HEK293 (cell line): Measurements from ENCODE around the gene TADA2B.

ENCODE experiments used
- CTCF ChIA-PET: fragments of 350-600 bp; formaldehyde crosslinking; extraction: SDS; loops from one replicate; lab custom pipeline; 2021; ENCODE audit warnings: antibody characterized with exemption; lab: Yijun Ruan, JAX
- POLR2A ChIA-PET: fragments of 300-600 bp; formaldehyde crosslinking; extraction: SDS; loops from one replicate; lab custom pipeline; 2020; ENCODE audit warnings: antibody characterized with exemption, inconsistent platforms; lab: Yijun Ruan, JAX
- H3K27ac ChIP-seq: fragments of 200-500 bp; sonication (Bioruptor generic); 2 replicates; pipeline ENCODE4 v1.5.1; 2014; ENCODE audit warnings: low read depth, low read length, control low read depth, inconsistent platforms; ENCODE audit errors: extremely low read depth
- H3K36me3 ChIP-seq, 2 experiments: fragments of 200-500 bp in 1 of 2; sonication (Bioruptor generic) in 1 of 2; 1 replicate in 1 of 2; 2 replicates in 1 of 2; pipeline ENCODE4 v1.5.1; 2014 to 2017; ENCODE audit warnings: inconsistent platforms in 2 of 2, low read length in 2 of 2; ENCODE audit not compliant: control insufficient read depth in 2 of 2, insufficient read depth in 1 of 2
- H3K4me1 ChIP-seq: fragments of 200-500 bp; sonication (Bioruptor generic); 2 replicates; pipeline ENCODE4 v1.5.1; 2014; ENCODE audit warnings: mild to moderate bottlenecking, low read length, inconsistent platforms; ENCODE audit not compliant: control insufficient read depth, insufficient read depth
- H3K4me3 ChIP-seq: 2 replicates; pipeline ENCODE4 v1.5.1; 2011; ENCODE audit warnings: low read depth, mild to moderate bottlenecking, control low read depth, low read length, moderate library complexity
- H3K9me3 ChIP-seq: fragments of 200-500 bp; sonication (Bioruptor generic); 2 replicates; pipeline ENCODE4 v1.5.1; 2014; ENCODE audit warnings: low read depth, low read length, inconsistent platforms; ENCODE audit not compliant: control insufficient read depth, insufficient read depth
- BCL11B ChIP-seq: fragments of 450-650 bp; formaldehyde crosslinking; IDR thresholded peaks from 2 replicates; pipeline ENCODE4 v1.5.1; 2016; ENCODE audit warnings: low read depth, missing biosample characterization, missing genetic modification characterization
- EGR2 ChIP-seq: fragments of 450-650 bp; formaldehyde crosslinking; IDR thresholded peaks from 2 replicates; pipeline ENCODE4 v1.5.1; 2016; ENCODE audit warnings: low read depth, missing biosample characterization, missing genetic modification characterization
- GLIS2 ChIP-seq: fragments of 450-650 bp; formaldehyde crosslinking; IDR thresholded peaks from 2 replicates; pipeline ENCODE4 v1.5.1; 2016; ENCODE audit warnings: missing biosample characterization, missing genetic modification characterization
- PRDM10 ChIP-seq: fragments of 450-650 bp; formaldehyde crosslinking; IDR thresholded peaks from 2 replicates; pipeline ENCODE4 v1.5.1; 2016; ENCODE audit warnings: missing biosample characterization, missing genetic modification characterization
- ZEB2 ChIP-seq: fragments of 450-650 bp; formaldehyde crosslinking; IDR thresholded peaks from 2 replicates; pipeline ENCODE4 v1.5.1; 2016; ENCODE audit warnings: missing biosample characterization, missing genetic modification characterization
- ZFHX2 ChIP-seq: fragments of 450-650 bp; formaldehyde crosslinking; conservative IDR thresholded peaks from 2 replicates; pipeline ENCODE4 v1.5.1; 2016; ENCODE audit warnings: missing biosample characterization, missing genetic modification characterization
- ZIC2 ChIP-seq: fragments of 450-650 bp; formaldehyde crosslinking; IDR thresholded peaks from 2 replicates; pipeline ENCODE4 v1.5.1; 2016; ENCODE audit warnings: missing biosample characterization, missing genetic modification characterization
- ZNF114 ChIP-seq: fragments of 450-650 bp; formaldehyde crosslinking; IDR thresholded peaks from 2 replicates; pipeline ENCODE4 v1.5.0; 2017; ENCODE audit warnings: missing biosample characterization, missing genetic modification characterization
- ZNF146 ChIP-seq: fragments of 450-650 bp; formaldehyde crosslinking; IDR thresholded peaks from 2 replicates; pipeline ENCODE4 v1.5.1; 2016; ENCODE audit warnings: missing biosample characterization, missing genetic modification characterization
- ZNF23 ChIP-seq: fragments of 450-650 bp; formaldehyde crosslinking; IDR thresholded peaks from 2 replicates; pipeline ENCODE4 v1.5.1; 2016; ENCODE audit warnings: missing biosample characterization, missing genetic modification characterization, borderline replicate concordance
- ZNF274 ChIP-seq, 2 experiments: fragments of 200-500 bp in 1 of 2; fragments of 450-650 bp in 1 of 2; sonication (Bioruptor generic) in 1 of 2; formaldehyde crosslinking in 1 of 2; IDR thresholded peaks; 2 replicates each; pipeline versions ENCODE4 v1.5.1 to v1.6.1; 2014 to 2016; ENCODE audit warnings: borderline replicate concordance in 1 of 2, inconsistent platforms in 1 of 2, low read length in 1 of 2, missing biosample characterization in 1 of 2, missing genetic modification characterization in 1 of 2
- ZNF280C ChIP-seq: fragments of 450-650 bp; formaldehyde crosslinking; IDR thresholded peaks from 2 replicates; pipeline ENCODE4 v1.5.1; 2016; ENCODE audit warnings: missing biosample characterization, missing genetic modification characterization
- ZNF366 ChIP-seq: fragments of 450-650 bp; formaldehyde crosslinking; conservative IDR thresholded peaks from 2 replicates; pipeline ENCODE4 v1.5.1; 2016; ENCODE audit warnings: missing biosample characterization, missing genetic modification characterization
- ZNF391 ChIP-seq: fragments of 450-650 bp; formaldehyde crosslinking; IDR thresholded peaks from 2 replicates; pipeline ENCODE4 v1.5.1; 2016; ENCODE audit warnings: low read depth, missing biosample characterization, missing genetic modification characterization, borderline replicate concordance
- ZNF621 ChIP-seq: fragments of 450-650 bp; formaldehyde crosslinking; IDR thresholded peaks from 2 replicates; pipeline ENCODE4 v1.5.1; 2017; ENCODE audit warnings: missing biosample characterization, missing genetic modification characterization
- ZNF629 ChIP-seq: fragments of 450-650 bp; formaldehyde crosslinking; IDR thresholded peaks from 2 replicates; pipeline ENCODE4 v1.5.1; 2017; ENCODE audit warnings: missing biosample characterization, missing genetic modification characterization
- ZNF785 ChIP-seq: fragments of 450-650 bp; formaldehyde crosslinking; IDR thresholded peaks from 2 replicates; pipeline ENCODE4 v1.5.1; 2016; ENCODE audit warnings: missing biosample characterization, missing genetic modification characterization
- ZXDB ChIP-seq: fragments of 450-650 bp; formaldehyde crosslinking; IDR thresholded peaks from 2 replicates; pipeline ENCODE4 v1.5.1; 2016; ENCODE audit warnings: missing biosample characterization, missing genetic modification characterization

TADA2B gene

GRCh38 chr4:7027284-7027683, 15.9 kb upstream of the TADA2B start:
- no peak overlapping the region for H3K4me3 ChIP-seq
- H3K27ac ChIP-seq = no peak overlapping the region
- peaks cover 4 to 83% of the 10 kb centered on the region in 2 experiments; a peak in 2 of 3 replicates for H3K36me3 ChIP-seq
- ChIA-PET CTCF (no interaction called here), POLR2A (no interaction called here)
- no peaks in the 10 kb centered on the region for H3K4me1 ChIP-seq
- H3K9me3 ChIP-seq = no peaks in the 10 kb centered on the region
- TF ChIP-seq ZIC2 (tag by site-specific recombination) (no peak), EGR2 (tag by site-specific recombination) (peak; percentile 95), ZNF621 (tag by site-specific recombination) (no peak), GLIS2 (tag by site-specific recombination) (0 out of 2 replicates have a peak, but pooled peaks have one; percentile 15), ZXDB (no peak), PRDM10 (no peak), BCL11B (tag by site-specific recombination) (no peak), ZNF280C (tag by site-specific recombination) (no peak), ZEB2 (tag by site-specific recombination) (no peak), ZNF274 (IDR thresholded peaks at IDR 0.05; ENCODE audit: low read length) (no peak), ZNF274 (tag by site-specific recombination; IDR thresholded peaks at IDR 0.05; ENCODE audit: borderline replicate concordance) (no peak), ZFHX2 (peak; percentile 98), ZNF785 (tag by site-specific recombination) (no peak), ZNF366 (tag by site-specific recombination) (no peak), ZNF114 (tag by site-specific recombination) (no peak), ZNF629 (tag by site-specific recombination) (no peak), ZNF391 (no peak), ZNF146 (tag by site-specific recombination) (no peak)

- Histone ChIP-seq H3K4me1 (no peaks in the 10 kb centered on the region), H3K4me3 (no peak overlapping the region), H3K27ac (no peak overlapping the region), H3K9me3 (no peaks in the 10 kb centered on the region), H3K36me3 (peaks cover 4 to 84% of the 10 kb centered on the region in 2 experiments; a peak in 2 of 3 replicates)
- POLR2A ChIA-PET = no interaction called here
- TF ChIP-seq EGR2 (tag by site-specific recombination) (peak; percentile 100), ZNF23 (tag by site-specific recombination) (no peak), GLIS2 (tag by site-specific recombination) (0 out of 2 replicates have a peak, but pooled peaks have one; percentile 7), ZFHX2 (peak; percentile 100)
- CTCF ChIA-PET = no interaction called here
Measured at GRCh38 chr4:7027913-7028312, 15.3 kb upstream of the TADA2B start.
